ENCODE results near the gene LRPAP1.
"Not testable (repeated sequence)": the region's sequence is repeated elsewhere in the genome, so short reads cannot be mapped to it uniquely, and the experiment has no call there.

The LRPAP1 gene

DNA sequence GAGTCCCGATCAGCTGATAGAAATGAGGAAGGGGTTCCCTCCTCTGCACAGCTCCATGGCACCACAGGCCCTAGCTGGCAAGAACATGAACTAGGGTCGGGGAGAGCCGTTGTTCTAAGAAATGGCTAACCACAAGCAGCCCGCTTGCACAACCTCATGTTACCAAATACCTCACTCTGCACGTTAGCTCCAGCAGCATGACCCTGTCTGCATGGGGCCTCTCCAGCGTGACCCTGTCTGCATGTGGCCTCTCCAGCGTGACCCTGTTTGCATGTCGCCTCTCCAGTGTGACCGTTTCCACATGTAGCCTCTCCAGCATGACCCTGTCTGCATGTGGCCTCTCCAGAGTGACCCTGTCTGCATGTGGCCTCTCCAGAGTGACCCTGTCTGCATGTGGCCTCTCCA, 24.9 kb upstream of the LRPAP1 start:
- not testable (repeated sequence) for H3K4me3 ChIP-seq; H3K27ac ChIP-seq; DNase-seq (ENCODE audit: low spot score)

DNA sequence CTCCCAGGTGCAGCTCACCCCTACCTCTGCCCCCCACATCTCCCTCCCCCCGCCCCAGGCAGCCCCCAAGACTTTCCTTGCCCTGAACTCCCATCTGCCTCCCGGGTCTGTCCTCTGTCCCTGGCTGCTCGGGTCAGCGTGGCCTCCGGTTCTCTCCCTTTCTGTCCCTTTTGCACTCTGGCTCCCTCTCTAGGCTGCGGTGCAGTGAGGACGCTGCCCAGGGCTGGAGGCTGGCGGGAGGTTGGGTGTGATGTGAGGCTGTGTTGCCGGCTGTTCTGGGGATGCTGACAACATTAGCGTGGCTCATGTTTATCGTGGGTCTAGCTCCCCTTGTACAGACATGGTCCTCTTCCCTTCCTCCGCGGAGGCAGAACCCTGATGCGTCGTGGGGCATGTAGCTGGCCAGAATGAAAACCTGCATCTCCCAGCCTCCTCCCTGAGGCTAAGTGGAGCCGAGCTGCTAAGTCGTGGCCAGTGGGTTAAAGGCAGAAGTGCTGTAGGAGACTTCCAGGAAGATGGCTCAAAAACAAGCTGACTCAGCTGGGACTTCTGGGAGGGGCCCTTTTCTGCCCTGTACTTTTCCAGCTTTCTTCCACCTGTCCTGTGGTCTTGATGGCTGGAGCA, 24.1 kb upstream of the LRPAP1 start:
- not testable (repeated sequence) for H3K27ac ChIP-seq; H3K4me3 ChIP-seq; DNase-seq (ENCODE audit: low spot score)

DNA sequence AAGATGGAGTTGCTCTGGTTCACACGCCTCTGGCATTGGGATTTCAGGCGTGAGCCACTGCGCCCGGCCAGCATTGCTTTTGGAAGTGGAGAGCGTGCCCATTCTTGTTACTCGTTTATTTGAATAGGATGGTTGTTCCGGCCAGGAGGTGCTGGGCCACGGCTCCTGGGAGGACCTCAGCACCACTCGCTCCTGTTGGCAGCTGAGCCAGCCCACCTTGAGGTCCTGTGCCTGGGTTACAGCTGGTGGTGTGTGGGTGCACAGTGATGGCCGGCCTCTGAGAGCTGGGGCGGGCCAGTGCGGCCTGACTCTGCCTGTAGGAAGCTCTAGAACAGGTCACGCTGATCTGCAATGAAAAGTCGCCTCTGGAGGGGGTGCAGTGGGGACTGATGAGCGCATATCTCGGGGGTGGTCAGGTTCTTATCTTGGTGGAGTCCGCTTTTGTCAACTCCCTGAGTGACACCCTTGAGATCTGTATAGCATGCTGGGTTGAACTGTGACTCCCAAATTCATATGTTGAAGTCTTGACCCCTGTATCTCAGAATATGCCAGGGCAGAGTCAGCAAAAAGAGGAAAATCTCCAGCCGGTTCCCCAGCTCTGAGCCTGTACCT, 23.3 kb upstream of the LRPAP1 start:
- H3K4me3 ChIP-seq; DNase-seq (ENCODE audit: low spot score); H3K27ac ChIP-seq: not testable (repeated sequence)

DNA sequence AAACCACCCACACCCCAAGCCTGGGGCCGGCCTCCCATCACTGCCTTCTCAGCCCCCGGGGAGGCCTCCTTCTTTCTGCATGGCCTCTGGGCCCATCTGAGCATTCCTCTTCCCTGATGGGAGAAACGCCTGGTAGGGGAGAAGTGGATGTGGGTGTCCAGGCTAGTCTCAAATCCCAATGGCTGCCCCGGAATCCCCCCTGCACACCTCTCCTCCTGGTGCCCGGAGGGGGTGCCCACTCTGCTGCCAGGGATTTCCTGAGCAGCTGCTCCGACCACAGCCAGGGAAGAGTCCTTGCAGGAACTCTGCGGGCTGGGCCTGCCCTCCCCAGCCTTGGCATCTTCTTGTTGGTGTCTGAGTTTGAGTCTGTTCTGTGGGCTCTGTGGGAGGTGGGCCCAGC, 19.1 kb upstream of the LRPAP1 start:
- not testable (repeated sequence) for H3K4me3 ChIP-seq; H3K27ac ChIP-seq; DNase-seq (ENCODE audit: low spot score)

DNA sequence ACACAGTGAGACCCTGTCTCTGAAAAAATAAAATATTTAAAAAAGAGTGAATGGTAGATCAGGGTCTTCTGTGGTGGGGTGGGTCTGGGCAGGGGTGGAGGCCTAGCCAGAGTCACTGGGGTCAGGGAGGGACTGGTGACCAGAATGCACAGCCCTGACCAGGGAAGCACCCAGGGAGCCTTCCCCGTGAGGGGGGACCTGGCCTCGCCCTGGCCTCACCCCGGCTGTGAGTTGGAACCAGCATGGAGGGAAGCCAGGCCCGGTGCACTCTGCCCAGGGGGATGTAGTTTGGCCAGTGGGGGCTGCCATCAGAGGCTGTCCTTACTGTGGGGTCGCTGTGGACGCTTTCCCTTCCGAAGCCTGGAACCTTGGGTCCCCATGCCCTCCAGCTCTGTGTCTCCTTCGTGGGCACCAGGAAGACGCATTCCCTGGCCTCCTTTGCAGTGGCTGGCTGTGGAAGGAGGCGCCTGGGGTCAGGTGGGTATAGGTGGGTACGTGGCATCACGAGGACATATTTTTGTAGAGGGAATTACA, 18.6 kb upstream of the LRPAP1 start:
- H3K27ac ChIP-seq; H3K4me3 ChIP-seq; DNase-seq (ENCODE audit: low spot score): not testable (repeated sequence)

DNA sequence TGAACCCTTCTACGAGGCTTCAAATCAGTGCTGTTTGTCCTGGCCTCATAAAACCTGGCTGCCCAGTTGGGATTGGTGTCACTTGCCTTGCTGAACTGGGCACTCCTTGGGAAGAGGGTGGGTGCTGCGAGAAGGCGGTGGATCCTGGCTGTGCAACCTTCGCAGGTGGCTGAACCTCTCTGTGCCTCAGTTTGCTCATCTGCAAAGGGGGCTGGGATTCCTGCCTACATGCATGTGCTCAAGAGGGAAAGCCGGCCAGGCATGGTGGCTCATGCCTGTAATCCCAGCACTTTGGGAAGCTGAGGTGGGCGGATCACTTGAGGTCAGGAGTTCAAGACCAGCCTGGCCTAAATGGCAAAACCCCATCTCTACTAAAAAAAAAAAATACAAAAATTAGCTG, 17.8 kb upstream of the LRPAP1 start:
- not testable (repeated sequence) for H3K27ac ChIP-seq; H3K4me3 ChIP-seq; DNase-seq (ENCODE audit: low spot score)

DNA sequence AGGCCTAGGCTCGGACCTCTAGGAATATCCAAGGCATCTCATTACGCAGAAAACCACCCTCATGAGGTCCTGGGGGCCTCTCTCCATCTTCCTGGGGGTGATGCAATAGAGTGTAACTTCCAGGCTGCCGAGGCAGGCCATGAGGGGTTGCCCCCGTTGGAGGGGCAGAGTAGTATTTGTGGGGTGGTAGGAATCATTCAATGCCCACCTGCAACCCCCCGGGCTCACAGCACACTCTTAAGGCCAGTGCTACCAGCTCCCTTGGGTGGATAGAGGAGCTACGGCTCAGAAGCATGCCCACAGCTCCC, 17.4 kb upstream of the LRPAP1 start:
- H3K27ac ChIP-seq; H3K4me3 ChIP-seq; DNase-seq (ENCODE audit: low spot score): not testable (repeated sequence)

DNA sequence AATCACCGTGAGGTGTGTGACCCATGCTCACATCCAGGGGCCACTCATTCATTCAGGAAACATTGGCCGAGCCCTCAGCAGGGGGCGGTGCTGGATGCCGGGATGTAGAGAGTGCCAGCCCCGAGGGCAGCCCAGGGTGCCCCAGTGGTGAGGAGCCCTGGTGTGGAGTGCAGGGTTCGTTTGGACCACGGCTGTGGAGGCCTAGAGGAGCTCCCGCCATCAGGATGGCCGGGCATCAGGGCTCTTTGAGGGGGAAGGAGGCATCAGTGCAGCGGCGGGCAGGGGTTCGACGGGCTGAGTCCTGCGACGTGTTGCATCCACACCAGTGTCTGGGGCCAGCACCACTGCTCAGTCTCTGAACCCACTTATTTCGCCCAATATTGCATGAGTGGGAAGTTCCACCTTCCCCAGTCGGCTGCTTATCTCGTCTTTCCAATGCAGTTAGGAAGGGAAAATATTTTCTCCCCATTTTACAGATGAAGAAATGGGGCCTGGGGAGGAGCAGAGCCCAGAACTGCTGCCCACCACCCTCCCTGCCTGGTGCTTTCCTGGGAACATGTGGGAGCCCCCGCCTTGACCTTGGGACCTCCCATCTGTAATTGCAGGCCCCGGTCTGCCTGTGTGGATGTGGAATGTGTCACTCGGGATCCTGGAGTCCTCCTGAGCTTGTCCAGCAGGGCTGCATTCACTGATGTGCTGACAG, 16.9 kb upstream of the LRPAP1 start:
- H3K27ac ChIP-seq; DNase-seq (ENCODE audit: low spot score); H3K4me3 ChIP-seq: not testable (repeated sequence)

DNA sequence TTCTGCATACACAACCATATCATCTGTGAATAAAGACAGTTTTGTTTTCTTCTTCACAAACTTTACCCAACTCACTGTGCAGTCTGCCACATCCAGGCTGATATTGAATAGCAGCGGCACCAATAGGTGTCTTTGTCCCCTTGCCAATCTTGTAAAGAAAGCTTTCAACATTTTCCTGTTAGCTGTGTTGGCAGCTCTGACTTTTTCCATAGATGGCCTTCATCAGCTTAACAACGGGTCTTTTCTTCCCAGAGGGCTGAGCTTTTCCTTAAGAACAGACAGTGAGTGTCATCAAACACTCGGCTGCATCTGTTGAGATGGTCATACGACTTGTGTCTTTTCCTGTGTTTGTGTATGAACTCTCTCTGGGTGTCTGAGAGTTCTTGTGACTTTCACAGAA, 14.5 kb upstream of the LRPAP1 start:
- H3K27ac ChIP-seq; H3K4me3 ChIP-seq; DNase-seq (ENCODE audit: low spot score): not testable (repeated sequence)

DNA sequence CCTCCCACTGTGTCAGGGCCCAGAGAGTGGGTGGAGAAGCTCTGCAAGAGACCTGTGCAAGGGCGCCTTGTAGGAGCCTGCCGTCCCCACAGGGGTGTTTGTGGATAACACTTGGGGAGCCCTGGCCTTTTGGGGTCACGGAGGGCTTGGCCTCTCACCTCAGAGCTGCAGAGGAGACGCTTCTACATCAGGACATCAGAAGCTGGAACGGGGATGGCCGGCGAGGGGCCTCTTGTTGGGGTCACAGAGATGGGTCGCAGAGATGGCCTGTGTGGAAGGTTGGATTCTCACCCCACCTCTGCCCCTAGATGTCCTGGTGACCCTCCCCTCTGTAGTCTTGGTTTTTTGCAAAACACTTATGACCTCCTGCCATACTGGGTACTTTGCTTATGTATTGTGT, 13.1 kb upstream of the LRPAP1 start:
- H3K4me3 ChIP-seq; H3K27ac ChIP-seq; DNase-seq (ENCODE audit: low spot score): not testable (repeated sequence)

DNA sequence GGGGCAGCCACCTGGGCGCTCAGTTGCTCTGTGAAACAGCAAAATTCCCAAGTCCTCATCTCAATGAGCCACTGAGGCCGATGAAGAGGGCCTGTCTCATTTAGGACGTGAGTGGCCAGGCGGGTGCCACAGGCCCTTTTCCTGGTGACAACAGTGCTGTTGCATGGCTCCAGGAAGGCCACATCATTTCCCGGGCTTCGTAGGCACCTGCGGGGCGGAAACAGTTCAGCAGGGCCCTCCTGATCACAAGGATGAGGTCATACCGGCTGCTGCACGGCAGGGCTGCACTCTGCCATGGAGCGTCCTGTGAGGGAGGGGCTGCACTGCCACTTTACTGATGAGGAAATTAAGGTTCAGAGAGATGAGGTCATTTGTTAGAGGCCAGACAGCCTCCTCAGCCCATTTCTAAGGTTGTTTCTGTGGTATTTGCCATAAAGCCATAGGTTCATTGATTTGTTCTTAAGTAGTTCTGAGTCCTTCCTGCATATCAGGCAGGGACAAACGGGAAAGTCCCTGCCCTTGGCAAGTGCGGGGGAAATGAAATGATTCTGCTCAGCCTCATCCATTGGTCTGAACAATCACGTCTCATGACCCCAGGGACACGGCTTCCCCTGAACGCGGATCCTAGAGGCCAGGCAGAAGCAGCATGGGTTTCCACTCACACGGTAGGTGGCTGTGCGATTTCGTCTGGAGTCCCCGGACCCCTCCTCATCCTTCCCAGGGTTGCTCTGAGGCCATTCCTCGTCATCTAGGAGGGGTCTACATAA, 12.2 kb upstream of the LRPAP1 start:
- DNase-seq (ENCODE audit: low spot score); H3K4me3 ChIP-seq; H3K27ac ChIP-seq: not testable (repeated sequence)

DNA sequence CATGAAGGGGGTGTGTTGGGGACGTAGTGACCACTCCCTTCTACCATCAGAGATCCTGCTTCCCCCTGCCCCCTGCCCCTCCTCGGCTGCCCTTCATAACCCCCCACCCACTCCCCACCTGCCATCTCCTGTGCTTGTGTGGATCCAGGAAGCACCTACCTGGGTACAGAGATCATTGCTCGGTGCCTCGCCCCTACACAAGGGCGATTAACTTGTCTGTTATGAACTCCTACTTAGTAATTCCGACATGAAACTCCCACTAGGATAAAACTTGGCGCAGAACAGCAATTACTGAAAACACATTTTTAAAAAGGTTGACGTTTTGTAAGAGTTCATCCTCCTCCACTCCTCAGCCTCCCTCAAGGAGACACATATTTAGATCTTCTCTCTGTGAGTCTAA, 11.2 kb upstream of the LRPAP1 start:
- H3K27ac ChIP-seq; DNase-seq (ENCODE audit: low spot score): not testable (repeated sequence)

DNA sequence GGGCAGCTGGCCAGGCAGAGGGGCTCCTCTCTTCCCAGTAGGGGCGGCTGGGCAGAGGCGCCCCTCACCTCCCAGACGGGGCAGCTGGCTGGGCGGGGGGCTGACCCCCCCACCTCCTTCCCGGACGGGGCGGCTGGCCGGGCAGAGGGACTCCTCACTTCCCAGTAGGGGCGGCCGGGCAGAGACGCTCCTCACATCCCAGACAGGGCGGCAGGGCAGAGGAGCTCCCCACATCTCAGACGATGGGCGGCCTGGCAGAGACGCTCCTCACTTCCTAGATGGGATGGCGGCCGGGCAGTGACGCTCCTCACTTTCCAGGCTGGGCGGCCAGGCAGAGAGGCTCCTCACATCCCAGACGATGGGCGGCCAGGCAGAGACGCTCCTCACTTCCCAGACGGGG, 6.7 kb upstream of the LRPAP1 start:
- not testable (repeated sequence) for H3K27ac ChIP-seq; H3K4me3 ChIP-seq; DNase-seq (ENCODE audit: low spot score)

More for the DNA sequence above, 11.2 kb upstream of the LRPAP1 start:
- H3K4me3 ChIP-seq = not testable (repeated sequence)

DNA sequence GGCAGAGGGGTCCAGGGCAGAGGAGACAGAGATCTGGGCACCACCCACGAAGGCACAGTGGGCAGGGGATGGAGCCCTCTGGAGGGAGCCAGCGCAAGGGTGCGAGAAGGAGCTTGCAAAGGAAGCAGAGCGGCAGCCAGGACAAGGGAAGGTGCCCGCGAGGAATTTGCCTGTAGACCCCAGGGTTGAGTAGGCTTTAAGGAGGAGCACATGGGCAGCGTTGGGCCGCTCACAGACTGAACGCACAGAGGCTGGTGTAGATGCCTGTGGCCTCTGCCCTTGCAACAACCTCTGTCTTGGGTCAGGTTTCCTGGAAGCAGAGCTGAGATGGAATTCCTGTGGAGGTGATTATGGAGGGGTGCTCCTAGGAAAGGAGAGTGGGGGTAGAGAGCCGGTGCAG, 3.6 kb upstream of the LRPAP1 start:
- not testable (repeated sequence) for H3K4me3 ChIP-seq; H3K27ac ChIP-seq; DNase-seq (ENCODE audit: low spot score)

All from coronary artery (tissue), 2 donors.